Stimulated activated CD4-positive, alpha-beta T cell treated with anti-CD3 and anti-CD28 coated beads, Interleukin-12 subunit alpha, Interleukin-12 subunit beta, amount 100 ng/mL, for 24 hours (primary cell): ENCODE measurements around the gene FOXA3.

ENCODE experiments used
- DNase-seq, 2 experiments: peaks; one replicate each; pipeline ENCODE4 v3.0.0-alpha.2; 2020; ENCODE audit warnings: low read depth in 2 of 2

The FOXA3 gene

DNA sequence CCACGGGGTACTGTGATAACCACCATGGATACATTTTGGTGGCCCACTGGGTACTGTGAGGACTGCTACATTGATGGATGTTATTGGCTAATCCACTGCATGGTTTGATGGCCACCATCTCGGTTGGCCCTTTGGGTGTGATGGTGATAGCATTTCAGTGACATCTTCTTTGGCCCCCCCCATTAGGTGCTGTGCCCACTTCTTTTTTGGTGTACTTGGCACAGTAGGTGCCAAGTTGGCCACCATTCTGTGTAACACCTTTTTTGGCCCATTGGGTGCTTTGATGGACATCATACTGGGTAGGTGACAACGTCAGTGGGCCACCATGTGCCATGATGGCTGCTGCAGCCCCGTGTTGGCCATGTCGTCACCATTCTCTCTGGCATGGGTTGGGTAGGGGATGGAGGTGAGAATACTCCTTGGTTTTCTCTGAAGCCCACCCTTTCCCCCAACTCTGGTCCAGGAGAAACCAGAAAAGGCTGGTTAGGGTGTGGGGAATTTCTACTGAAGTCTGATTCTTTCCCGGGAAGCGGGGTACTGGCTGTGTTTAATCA lies 9.2 kb downstream of the FOXA3 start:
- DNase-seq: no peak

GRCh38 chr19:45874620-45874966 lies 10.5 kb downstream of the FOXA3 start:
- no peak for DNase-seq

- no peak for DNase-seq
These were observed 12.0 kb downstream of the FOXA3 start for GRCh38 chr19:45876161-45876410.

- DNase-seq: peak in 1 of 2 experiments; percentile 20
These were observed 12.5 kb downstream of the FOXA3 start for GRCh38 chr19:45876411-45877197.

- no peak for DNase-seq
These were observed 14.1 kb downstream of the FOXA3 start for GRCh38 chr19:45878043-45878794.

GRCh38 chr19:45879055-45879454 lies 14.9 kb downstream of the FOXA3 start:
- DNase-seq: no peak

DNA sequence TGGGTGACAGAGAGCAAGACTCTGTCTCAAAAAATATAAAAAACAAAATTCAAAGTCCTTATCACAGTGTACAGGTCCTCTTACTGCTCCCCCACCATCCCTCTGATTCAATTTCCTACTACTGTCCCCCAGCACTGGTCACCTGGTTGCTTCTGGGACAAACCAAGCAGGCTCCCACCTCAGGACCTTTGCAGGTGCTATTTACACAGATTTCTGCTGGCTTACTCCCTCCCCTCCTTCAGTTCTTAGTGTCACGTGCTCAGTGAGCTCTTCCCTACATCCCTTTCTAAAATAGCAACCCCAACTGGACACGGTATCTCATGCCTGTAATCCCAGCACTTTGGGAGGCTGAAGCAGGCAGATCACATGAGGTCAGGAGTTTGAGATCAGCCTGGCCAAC lies 15.8 kb downstream of the FOXA3 start:
- no peak for DNase-seq

- DNase-seq: no peak
These were observed 17.2 kb downstream of the FOXA3 start for GRCh38 chr19:45881082-45881908.

DNA sequence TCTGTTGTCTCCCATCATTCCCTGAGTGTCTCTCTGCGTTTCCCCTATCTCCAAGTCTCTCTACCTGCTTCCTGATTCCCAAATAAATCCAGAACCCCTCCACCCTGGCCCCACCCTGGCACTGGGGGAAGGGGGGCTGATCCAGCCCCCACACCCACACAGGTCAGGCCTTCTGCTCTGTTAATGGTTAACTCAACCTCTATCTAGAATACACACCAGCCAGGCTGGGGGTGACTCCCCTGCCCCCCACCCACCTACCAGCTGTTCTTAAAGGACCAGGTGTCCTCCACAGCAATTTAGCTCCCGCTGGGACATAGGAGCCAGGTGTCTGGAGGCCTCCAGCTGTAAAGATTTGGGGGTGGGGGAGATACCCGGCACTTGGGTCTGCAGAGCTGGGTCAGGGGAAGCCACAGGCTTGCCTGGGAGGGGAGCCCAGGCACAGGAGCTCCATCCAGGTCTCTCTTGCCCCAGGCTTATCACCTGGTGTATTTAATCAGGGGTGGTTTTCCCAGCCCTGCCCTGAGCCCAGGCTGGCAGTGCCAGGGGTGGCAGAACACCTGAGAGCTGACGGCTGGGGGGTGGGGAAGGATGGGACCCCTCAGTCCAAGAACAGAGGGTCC lies 17.9 kb downstream of the FOXA3 start:
- DNase-seq: no peak

GRCh38 chr19:45882652-45883585 lies 18.8 kb downstream of the FOXA3 start:
- peak; percentile 67 to 82 for DNase-seq

DNA sequence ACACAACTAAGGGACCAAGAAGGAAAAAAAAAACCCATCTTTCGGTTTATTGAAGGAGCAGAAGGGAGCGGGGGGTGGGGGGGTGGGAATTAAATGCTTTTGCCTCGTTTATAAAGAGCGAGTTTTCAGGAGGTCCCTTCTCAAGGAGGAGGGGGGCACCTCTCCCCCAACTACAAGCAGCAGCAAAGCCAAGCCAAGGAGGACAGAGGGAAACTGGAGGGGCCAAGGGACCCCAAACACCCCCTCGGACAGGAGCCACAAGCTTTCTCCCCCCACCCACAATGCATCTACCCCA lies 19.4 kb downstream of the FOXA3 start:
- no peak for DNase-seq

DNA sequence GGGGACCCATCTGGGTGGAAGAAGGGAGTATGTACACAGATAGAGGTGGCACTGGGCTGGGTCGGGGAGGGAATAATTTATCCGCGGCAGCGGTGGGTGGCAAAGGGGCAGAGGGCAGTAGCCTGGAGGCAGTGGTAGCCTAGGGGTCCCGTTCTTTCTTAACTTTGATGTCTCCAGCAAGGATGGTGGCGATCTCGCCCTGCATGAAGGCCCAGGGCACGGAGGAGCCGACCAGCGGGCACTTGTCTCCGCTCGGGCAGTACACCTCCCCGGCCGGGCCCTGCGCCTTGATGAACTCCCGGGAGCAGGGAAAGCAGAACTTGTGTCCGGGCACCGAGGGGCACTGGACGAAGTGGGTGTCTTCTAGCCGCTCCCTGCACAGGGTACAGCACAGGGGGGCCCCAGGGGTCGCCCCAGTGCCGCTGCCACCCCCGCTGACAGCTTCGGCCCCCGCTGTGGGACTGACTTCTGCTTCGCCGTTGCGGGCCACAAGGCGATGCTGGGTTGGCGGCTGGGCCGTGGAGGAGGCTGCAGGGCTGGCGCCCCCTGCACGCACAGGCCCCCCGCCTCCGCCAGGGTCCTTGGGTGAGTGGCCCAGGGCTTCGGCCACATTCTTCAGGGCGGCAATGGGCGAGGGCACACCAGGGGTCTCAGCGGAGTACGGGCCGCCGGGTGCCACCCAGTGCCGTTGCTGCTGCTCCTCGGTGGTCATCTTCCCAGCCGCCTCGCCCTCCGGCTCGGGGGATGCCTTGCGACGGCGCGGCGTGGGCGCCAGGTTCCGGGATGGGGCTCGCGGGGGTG lies 20.0 kb downstream of the FOXA3 start:
- DNase-seq: no peak

DNA sequence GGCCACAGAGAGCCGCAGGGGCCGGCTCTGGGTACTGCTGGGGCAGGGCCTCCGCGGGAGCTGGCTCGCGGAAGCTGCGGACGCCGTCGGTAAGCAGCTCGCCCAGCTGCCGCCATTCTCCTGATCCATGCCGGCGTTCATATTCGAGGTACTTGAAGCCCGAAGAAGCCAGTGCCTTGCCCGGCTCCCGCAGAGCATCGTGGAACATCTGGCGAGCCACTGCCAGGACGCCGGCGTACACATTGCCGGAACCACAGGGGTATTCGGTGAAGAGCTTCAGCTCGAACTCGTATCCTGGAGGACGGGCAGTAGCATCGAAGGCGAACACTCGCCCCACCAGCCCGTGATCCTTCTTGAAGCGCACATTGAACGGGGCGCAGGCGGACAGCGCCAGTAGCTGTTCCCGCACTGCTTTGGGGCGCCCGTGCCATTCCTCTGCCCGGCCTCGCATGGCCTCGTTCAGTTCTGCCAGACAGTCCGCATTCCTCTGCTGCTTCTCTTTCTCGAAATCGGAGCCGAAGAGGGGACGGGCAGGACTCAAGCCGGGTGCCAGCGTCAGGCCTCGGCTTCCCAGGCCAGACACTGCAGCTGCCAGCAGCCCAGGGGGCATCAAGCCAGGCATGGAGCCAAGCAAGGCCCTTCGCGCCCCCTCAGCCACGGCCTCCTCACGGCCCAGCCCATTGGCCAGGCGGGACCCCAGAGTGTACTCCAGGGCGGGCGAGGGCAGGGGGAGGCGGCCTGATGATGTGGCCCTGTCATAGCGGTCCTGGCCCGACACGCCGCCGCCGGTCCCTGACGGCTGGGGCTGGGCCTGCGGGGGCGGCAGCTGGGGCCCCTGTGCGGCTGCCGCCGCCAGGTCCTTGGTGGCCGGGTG lies 20.8 kb downstream of the FOXA3 start:
- DNase-seq: no peak

GRCh38 chr19:45885556-45886426 lies 21.7 kb downstream of the FOXA3 start, which contains the start of gene IRF2BP1:
TSS of gene IRF2BP1 (minus strand) at chr19:45886141. CDS start at chr19:45885774, 367 bp downstream.
- DNase-seq: peak; percentile 75 to 82

DNA sequence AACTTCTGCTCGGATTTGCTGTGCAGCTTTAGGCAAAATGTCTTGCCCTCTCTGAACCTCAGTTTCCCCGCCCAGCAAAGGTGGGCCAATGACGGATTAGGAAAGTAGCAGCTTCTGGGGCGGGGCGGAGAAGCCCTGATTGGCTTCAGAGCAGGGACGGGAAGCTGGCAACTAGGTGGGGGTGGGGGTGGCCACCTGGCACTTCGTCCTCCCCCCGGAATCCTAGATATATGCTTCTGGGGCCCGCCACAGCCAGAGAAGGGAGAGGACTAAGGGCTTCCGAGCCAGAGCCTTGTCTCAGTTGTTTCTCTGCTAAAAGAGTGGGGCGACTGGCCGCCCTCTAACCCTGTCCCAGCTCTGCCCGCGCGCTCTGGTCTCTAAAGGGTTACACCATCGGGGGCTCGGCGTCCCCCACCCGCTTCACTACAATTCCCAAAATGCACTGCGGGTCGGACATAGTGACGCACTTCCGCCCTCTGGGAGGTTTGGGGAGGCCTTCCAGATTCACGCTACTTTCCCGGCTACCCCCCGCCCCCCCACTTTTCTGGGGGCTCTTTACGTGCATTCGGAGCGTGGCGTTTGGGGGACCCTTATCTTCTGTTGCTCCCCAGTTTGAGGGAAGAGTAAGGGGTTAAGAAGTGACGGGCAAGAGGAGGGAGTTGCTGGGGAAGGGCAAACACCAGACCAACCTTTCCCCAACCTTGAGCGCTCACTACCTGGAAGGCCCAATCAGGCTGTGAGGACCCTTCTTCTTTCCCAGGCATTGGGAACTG lies 22.5 kb downstream of the FOXA3 start:
- peak; percentile 78 to 86 for DNase-seq

DNA sequence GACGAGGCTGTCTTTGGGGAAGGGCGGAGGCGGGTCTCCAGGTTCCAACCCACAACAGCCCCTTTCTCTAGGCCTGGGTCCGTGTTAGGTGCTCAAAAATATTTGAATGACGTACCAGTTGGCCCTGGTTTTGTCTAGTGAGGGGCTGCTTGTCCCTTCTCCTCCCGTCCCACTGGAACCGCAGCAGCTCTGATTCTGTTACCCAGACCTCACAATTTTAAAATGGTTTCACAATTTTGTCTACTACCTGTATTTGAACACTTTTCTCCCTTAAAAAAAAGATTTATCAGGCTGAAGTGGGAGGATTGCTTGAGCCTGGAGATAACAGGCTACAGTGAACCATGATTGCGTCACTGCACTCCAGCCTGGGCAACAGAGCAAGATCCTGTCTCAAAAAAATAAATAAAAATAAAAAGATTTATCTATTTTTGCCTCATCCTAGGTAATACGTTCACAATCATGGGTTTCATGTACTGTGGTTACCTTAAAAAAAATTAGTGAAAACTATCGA lies 23.1 kb downstream of the FOXA3 start:
- DNase-seq: no peak
